Gastroesophageal sphincter (tissue), 3 donors: ENCODE measurements around the gene CYFIP2.

Experiments used
- CTCF ChIP-seq, 4 experiments: fragments of 200-600 bp in 2 of 4; fragments of 450-650 bp in 2 of 4; sonication (generic) in 1 of 4; IDR thresholded peaks; one replicate each; pipeline ENCODE4 v1.5.1; 2017 to 2019; ENCODE audit warnings: antibody characterized with exemption in 4 of 4, mild to moderate bottlenecking in 2 of 4, moderate library complexity in 2 of 4
- EP300 ChIP-seq: sonication (generic); formaldehyde crosslinking; IDR thresholded peaks from one replicate; pipeline ENCODE4 v1.6.1; 2017; ENCODE audit warnings: antibody characterized with exemption, mild to moderate bottlenecking
- POLR2A ChIP-seq, 2 donors: fragments of 450-650 bp; IDR thresholded peaks; one replicate each; pipeline ENCODE4 v1.6.1; 2017; ENCODE audit warnings: antibody characterized with exemption in 2 of 2, mild to moderate bottlenecking in 2 of 2, moderate library complexity in 1 of 2
- POLR2AphosphoS5 ChIP-seq: sonication (generic); formaldehyde crosslinking; IDR thresholded peaks from one replicate; pipeline ENCODE4 v1.6.1; 2017; ENCODE audit warnings: antibody characterized with exemption

GRCh38 chr5:157271740-157272271, 5.9 kb downstream of the CYFIP2 start:
- TF ChIP-seq CTCF (IDR thresholded peaks at IDR 0.05) (no peak), EP300 (no peak), POLR2AphosphoS5 (no peak), POLR2A (IDR thresholded peaks at IDR 0.05) (no peak)
